Activated naive CD8-positive, alpha-beta T cell treated with anti-CD3 and anti-CD28 coated beads, Interleukin-2, amount 10 ng/mL, durations not matched to agents 7 days and 5 days (primary cell): ENCODE measurements around the gene VCPKMT. TPM values are rescaled to one million over a fixed set of nuclear protein-coding genes. Genes with fewer than 3 reads are reported as not detected.

Source experiments
- ATAC-seq: fragments of 150-1000 bp; cut with Tn5 transposase; one replicate; pipeline ENCODE4 v1.10.0; 2021; ENCODE audit warnings: low read depth, moderate library complexity
- POLR2A ChIA-PET: fragments of 350-600 bp; sonication (Branson Sonifier 250); formaldehyde crosslinking; loops from one replicate; lab custom pipeline; 2021; ENCODE audit warnings: antibody characterized with exemption; lab: Charles Lee
- DNase-seq: peaks from one replicate; pipeline ENCODE4 v3.0.0; 2021
- H3K27ac Mint-ChIP-seq: one replicate; pipeline ENCODE4 v1.8.0; 2022; ENCODE audit warnings: mild to moderate bottlenecking, mixed read lengths
- H3K27me3 Mint-ChIP-seq: one replicate; pipeline ENCODE4 v1.8.0; 2022; ENCODE audit warnings: mild to moderate bottlenecking, moderate library complexity, mixed read lengths
- H3K36me3 Mint-ChIP-seq: one replicate; pipeline ENCODE4 v1.8.0; 2021; ENCODE audit warnings: mild to moderate bottlenecking, mixed read lengths
- H3K4me1 Mint-ChIP-seq: one replicate; pipeline ENCODE4 v1.8.0; 2021; ENCODE audit warnings: mixed read lengths
- H3K4me3 Mint-ChIP-seq: one replicate; pipeline ENCODE4 v1.8.0; 2022; ENCODE audit warnings: mild to moderate bottlenecking, moderate library complexity, mixed read lengths
- H3K9me3 Mint-ChIP-seq: one replicate; pipeline ENCODE4 v1.8.0; 2021; ENCODE audit warnings: mixed read lengths
- total RNA-seq, 2 experiments: library from RNA; stranded (reverse); gene quantifications; one replicate each; pipeline ENCODE4 v1.2.3, GENCODE V29; 2021

VCPKMT gene
- total RNA-seq, 2 experiments from 2014 or later, result 12.9 to 14.9 TPM

DNA sequence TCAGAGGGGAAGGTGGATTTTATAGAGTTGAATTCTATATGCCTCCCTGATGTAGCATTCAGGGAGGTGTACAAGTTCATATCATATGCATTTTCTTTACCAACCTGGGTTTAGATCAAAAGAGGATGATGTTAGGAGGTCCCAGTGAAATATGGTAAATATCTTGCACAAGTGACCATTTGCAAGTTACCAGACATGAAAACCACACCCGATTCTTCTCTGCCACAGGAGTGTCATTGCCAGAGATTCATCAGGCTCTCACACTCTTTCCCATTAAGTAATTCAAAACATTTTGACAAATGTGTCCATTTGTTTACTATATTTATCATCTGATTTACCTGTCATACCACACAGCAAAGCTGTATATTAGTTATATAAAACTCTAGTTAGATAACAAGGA is 44.0 kb downstream of the VCPKMT start:
- peaks cover 2% of the 10 kb centered on the region for H3K9me3 Mint-ChIP-seq
- no peak for ATAC-seq

DNA sequence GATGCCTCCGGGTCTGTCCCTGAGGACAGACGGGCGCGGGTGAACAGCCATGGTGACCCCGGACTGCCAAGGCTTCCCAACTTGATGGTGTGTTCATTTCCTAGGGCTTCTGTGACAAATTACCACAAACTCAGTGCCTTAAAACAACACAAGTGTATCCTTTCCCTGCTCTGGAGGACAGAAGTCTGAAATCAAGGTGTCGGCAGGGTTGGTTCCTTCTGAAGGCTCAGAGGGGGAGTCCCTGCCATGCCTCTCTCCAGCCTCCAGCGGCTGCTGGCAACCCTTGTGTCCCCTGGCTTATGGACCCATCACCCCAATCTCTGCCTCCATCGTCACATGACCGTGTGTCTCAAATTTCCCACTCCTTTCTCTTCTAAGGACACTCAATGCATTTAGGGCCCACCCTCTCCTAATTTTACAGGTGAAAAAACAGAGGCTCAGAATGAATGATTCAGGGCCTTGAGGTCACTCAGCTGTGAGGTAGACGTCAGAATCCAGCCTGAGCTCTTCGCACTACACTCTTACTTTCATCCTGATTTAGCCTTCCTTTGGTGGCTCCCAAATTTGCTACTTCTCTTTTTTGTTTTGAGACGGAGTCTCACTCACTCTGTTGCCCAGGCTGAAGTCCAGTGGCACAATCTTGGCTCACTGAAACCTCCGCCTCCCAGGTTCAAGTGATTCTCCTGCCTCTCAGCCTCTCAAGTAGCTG is 45.4 kb downstream of the VCPKMT start:
- H3K27ac Mint-ChIP-seq, result no peak overlapping the region
- H3K4me1 Mint-ChIP-seq, result peaks cover 36% of the 10 kb centered on the region
- peaks cover 1% of the 10 kb centered on the region for H3K9me3 Mint-ChIP-seq
- no peak overlapping the region for H3K4me3 Mint-ChIP-seq
- POLR2A ChIA-PET, result interaction anchor here (0.9 to 4.1 kb wide), 3 partner anchors 11 to 26 kb away, joined by 3 to 39 read pairs (median 17); no protein-coding TSS in a partner anchor
- DNase-seq (no peak), ATAC-seq (no peak)
- H3K36me3 Mint-ChIP-seq, result peaks cover 40% of the 10 kb centered on the region
- no peaks in the 10 kb centered on the region for H3K27me3 Mint-ChIP-seq

More for the DNA sequence above, 44.0 kb downstream of the VCPKMT start:
- Mint-ChIP-seq H3K36me3 (peaks cover 38% of the 10 kb centered on the region), H3K27ac (peak overlapping the region; percentile 9), H3K4me1 (peaks cover 32% of the 10 kb centered on the region), H3K4me3 (no peak overlapping the region), H3K27me3 (no peaks in the 10 kb centered on the region)
- no peak for DNase-seq
- POLR2A ChIA-PET, result interaction anchor here (1.1 to 2.9 kb wide), 2 partner anchors 9 to 10 kb away, joined by 3 to 17 read pairs; no protein-coding TSS in a partner anchor

DNA sequence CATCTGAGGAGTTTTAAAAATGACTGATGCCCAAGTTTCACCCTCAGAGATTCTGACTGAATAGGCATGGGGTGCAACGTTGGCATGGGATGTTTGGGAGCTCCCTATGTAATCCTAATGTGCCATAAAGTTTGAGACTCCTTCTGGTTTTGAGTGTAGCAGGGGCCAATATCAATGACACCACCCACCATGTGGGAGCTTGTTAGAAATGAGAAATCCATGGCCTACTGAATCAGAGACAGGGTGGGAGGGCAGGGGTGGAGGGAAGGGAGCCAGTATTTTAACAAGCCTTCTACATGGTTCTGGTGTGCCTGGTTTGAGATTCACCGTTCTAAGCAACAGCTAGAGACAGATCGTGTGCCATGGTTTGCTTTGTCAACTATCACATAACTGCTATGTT is 46.1 kb downstream of the VCPKMT start:
- Mint-ChIP-seq H3K27ac (no peak overlapping the region), H3K4me1 (peaks cover 38% of the 10 kb centered on the region), H3K4me3 (no peak overlapping the region), H3K9me3 (peaks cover 1% of the 10 kb centered on the region), H3K27me3 (no peaks in the 10 kb centered on the region), H3K36me3 (peaks cover 37% of the 10 kb centered on the region)
- POLR2A ChIA-PET, result interaction anchor here (0.7 to 4.1 kb wide), 4 partner anchors 9 to 67 kb away, joined by 3 to 39 read pairs (median 4); no protein-coding TSS in a partner anchor
- no peak for DNase-seq
- no peak for ATAC-seq

DNA sequence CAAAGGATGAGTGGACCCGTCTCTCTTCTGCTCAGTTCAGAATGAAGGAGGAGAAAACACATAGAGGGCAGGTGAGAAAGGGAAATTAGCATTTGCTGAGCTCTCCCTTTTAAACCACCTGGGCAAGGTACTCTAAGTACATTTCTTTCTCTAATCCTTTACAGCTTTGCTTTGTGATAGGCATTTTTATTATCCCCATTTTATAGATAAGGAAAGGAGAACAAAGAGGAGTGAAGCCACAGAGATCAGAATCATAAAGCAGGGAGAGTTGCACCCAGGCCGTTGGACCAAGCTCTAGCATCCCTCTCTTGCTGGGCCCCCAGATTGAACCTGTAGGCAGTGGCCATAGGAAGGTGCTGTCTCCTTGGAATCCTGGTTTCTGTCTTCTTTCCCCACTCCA is 47.0 kb downstream of the VCPKMT start:
- Mint-ChIP-seq H3K4me3 (no peak overlapping the region), H3K4me1 (peaks cover 44% of the 10 kb centered on the region), H3K27ac (no peak overlapping the region), H3K9me3 (no peaks in the 10 kb centered on the region), H3K36me3 (peaks cover 33% of the 10 kb centered on the region), H3K27me3 (no peaks in the 10 kb centered on the region)
- DNase-seq (no peak), ATAC-seq (no peak)
- POLR2A ChIA-PET, result interaction anchor here (0.8 to 4.1 kb wide), 4 partner anchors 9 to 66 kb away, joined by 3 to 39 read pairs (median 3); no protein-coding TSS in a partner anchor

DNA sequence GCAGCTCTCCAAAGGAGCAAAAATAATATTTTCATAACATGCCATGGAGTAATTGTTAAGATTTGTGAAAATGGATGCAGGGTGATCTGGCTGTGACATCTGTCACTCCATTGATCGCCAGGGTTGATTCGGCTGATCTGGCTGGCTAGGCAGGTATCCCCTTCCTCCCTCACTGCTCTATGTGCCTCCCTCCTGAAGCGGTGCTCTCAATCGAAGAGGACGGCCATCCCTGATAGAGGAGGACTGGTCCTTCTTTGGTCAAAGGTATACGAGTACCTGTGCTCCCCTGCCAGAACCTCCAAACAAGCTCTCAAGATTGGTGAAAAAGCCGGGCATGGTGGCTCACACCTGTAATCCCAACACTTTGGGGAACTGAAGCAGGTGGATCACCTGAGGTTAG is 47.9 kb downstream of the VCPKMT start:
- Mint-ChIP-seq H3K27ac (no peak overlapping the region), H3K36me3 (peaks cover 32% of the 10 kb centered on the region), H3K27me3 (no peaks in the 10 kb centered on the region), H3K4me1 (peaks cover 52% of the 10 kb centered on the region), H3K4me3 (no peak overlapping the region), H3K9me3 (no peaks in the 10 kb centered on the region)
- ATAC-seq (no peak), DNase-seq (no peak)
- POLR2A ChIA-PET, result interaction anchor here (0.7 to 4.1 kb wide), 5 partner anchors 8 to 210 kb away, joined by 3 to 39 read pairs (median 3); no protein-coding TSS in a partner anchor

DNA sequence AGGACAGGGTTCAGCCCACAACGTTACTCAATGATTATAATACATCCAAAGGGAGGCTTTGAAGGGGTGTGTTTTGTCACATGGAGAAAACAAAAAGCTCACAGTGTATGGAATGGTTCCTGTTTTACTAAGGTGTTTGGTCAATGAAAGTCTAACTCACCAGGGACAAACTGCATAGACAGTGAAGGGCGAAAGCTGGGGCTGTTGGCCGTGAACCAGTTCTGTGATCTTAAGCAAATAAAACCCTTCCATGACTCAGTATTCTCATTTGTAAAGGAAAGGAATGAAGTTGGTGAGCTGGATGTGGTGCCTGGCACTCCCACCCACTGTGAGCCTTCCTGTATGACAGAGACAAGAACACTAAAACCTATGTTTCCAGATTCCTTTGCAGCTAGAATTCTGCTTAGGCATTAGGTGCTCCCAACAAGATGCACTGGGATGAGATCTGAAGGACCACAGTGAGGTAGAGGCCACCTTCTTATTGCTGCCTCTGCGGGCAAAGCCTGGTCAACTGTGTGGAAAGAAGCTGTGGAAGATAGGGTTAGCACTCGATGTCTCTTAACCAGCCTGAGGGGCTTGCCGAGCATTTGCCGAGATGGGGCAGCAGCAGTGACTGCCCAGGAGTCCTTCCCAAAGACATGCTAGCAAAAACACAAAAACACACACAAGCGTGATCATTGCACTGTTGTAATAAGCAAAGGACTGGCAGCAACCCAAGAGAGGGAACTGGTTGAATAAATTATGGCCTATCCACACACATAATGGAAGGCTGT is 48.5 kb downstream of the VCPKMT start:
- Mint-ChIP-seq H3K4me3 (no peak overlapping the region), H3K27ac (peak overlapping the region; percentile 62), H3K4me1 (peaks cover 54% of the 10 kb centered on the region), H3K9me3 (no peaks in the 10 kb centered on the region), H3K27me3 (no peaks in the 10 kb centered on the region), H3K36me3 (peaks cover 26% of the 10 kb centered on the region)
- DNase-seq (no peak), ATAC-seq (no peak)
- POLR2A ChIA-PET, result interaction anchor here (1.1 to 4.1 kb wide), 5 partner anchors 14 to 207 kb away, joined by 3 to 39 read pairs (median 3); no protein-coding TSS in a partner anchor

DNA sequence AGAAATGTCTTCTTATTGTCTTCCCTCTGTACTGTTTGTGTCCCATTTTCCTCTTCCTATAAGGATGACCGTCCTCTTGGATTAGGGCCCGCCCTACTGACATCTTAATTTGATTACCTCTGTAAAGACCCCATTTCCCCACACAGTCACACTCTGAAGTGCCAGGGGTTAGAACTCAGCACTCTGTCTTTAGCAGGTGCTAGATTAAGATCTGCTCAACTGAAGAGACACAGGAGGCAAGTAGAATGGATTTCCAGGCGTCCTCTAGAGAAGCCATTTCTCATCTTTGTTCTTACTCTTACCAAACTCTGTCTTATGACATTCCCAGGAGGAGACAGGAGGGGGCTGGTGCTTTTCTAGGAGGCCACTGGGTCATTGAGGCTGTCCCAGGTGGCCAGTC is 50.8 kb downstream of the VCPKMT start:
- H3K27ac Mint-ChIP-seq, result peak overlapping the region; percentile 100
- H3K27me3 Mint-ChIP-seq, result no peaks in the 10 kb centered on the region
- ATAC-seq (no peak), DNase-seq (no peak)
- H3K9me3 Mint-ChIP-seq, result no peaks in the 10 kb centered on the region
- H3K4me3 Mint-ChIP-seq, result peak overlapping the region; percentile 74
- H3K36me3 Mint-ChIP-seq, result peaks cover 26% of the 10 kb centered on the region
- POLR2A ChIA-PET, result no interaction called here
- peaks cover 67% of the 10 kb centered on the region for H3K4me1 Mint-ChIP-seq

DNA sequence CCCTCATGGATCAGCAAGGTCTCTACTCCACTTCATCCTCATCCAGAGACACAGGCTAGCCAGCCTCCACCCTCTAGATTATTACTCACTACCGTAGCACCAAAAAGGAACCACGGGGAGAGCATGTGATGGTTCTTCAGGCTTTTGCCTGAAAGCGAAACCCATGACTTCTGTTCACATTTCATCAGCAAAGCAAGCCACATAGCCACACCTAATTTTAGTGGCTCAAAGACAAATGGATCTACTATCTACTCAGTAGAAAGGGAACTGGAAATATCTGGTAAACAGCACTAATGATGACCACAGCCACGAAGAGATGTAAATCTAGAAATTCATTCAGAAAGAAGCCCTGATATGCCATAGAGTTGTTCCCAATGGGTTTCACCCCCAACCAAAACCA is 51.4 kb downstream of the VCPKMT start:
- POLR2A ChIA-PET, result interaction anchor here (0.9 to 8.0 kb wide), 14 partner anchors 17 to 203 kb away, joined by 3 to 239 read pairs (median 7); partner anchors contain the start of genes ARF6 and VCPKMT
- no peaks in the 10 kb centered on the region for H3K9me3 Mint-ChIP-seq
- H3K36me3 Mint-ChIP-seq, result peaks cover 27% of the 10 kb centered on the region
- peak overlapping the region; percentile 100 for H3K27ac Mint-ChIP-seq
- ATAC-seq (peak; percentile 63), DNase-seq (no peak)
- H3K4me3 Mint-ChIP-seq, result peak overlapping the region; percentile 68
- H3K27me3 Mint-ChIP-seq, result no peaks in the 10 kb centered on the region
- H3K4me1 Mint-ChIP-seq, result peaks cover 72% of the 10 kb centered on the region

DNA sequence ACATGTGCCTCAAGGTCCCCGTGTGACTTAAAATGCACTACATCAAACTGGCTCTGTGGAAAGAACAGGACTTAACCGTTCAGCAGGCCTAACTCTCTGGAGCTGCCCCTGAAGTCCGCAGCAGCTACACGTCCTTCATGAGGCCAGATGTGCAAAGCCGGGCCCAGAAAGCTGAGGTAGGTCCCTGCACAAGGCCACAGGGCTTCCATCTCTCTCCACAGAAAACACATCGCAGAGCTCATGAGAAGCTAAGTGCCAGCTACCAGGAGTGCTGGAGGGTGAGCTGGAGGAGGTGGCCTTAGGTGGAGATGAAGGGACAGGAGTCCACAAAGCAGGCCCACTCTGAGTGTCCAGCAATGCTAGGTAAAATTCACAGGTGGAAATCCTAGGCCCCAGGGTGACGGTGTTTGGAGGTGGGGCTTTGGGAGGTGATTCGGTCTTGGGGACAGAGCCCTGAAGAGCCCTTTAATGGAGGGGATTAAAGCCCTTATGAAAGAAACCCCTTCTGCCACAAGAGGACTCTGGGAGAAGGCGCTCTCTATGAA is 52.4 kb downstream of the VCPKMT start:
- H3K9me3 Mint-ChIP-seq, result no peaks in the 10 kb centered on the region
- POLR2A ChIA-PET, result interaction anchor here (0.6 to 8.0 kb wide), 20 partner anchors 17 to 202 kb away, joined by 3 to 239 read pairs (median 5); partner anchors contain the start of genes ARF6 and VCPKMT
- H3K4me1 Mint-ChIP-seq, result peaks cover 81% of the 10 kb centered on the region
- DNase-seq (no peak), ATAC-seq (no peak)
- H3K4me3 Mint-ChIP-seq, result peak overlapping the region; percentile 67
- H3K27ac Mint-ChIP-seq, result peak overlapping the region; percentile 100
- H3K36me3 Mint-ChIP-seq, result peaks cover 35% of the 10 kb centered on the region
- H3K27me3 Mint-ChIP-seq, result no peaks in the 10 kb centered on the region

DNA sequence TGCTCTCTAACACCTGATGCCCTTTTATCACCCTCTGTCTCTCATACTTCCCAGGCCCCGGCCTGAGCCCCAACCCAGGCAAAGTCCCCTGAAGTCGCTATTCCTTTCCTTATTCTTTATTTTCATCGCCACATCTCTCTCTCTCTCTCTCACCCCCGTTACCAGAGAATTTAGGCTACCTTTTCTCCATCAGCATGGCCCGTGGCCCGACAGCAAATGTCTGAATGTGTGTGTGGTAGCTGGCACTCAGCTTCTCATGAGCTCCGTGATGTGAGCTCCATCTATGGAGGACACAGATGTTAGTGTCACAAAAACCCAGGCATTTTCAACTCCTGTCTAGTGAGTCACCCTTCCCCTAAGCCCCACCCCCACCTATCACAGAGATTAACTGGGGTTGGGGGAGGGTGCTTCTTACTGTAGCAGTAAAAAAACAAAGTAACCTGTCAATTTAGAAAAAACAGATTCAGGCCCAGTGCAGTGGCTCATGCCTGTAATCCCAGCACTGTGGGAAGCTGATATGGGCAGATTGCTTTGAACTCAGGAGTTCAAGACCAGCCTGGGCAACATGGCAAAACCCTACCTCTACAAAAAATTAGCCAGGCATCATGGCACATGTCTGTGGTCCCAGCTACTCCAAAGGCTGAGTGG is 53.8 kb downstream of the VCPKMT start:
- Mint-ChIP-seq H3K27me3 (no peaks in the 10 kb centered on the region), H3K4me3 (peak overlapping the region; percentile 99), H3K4me1 (peaks cover 79% of the 10 kb centered on the region), H3K36me3 (peaks cover 29% of the 10 kb centered on the region), H3K27ac (peak overlapping the region; percentile 100), H3K9me3 (no peaks in the 10 kb centered on the region)
- DNase-seq, result peak; percentile 67
- peak; percentile 71 for ATAC-seq
- POLR2A ChIA-PET, result interaction anchor here (0.5 to 8.0 kb wide), 39 partner anchors 8 to 463 kb away, joined by 3 to 239 read pairs (median 6); partner anchors contain the start of genes ARF6, KLHDC2, LRR1 and NEMF

DNA sequence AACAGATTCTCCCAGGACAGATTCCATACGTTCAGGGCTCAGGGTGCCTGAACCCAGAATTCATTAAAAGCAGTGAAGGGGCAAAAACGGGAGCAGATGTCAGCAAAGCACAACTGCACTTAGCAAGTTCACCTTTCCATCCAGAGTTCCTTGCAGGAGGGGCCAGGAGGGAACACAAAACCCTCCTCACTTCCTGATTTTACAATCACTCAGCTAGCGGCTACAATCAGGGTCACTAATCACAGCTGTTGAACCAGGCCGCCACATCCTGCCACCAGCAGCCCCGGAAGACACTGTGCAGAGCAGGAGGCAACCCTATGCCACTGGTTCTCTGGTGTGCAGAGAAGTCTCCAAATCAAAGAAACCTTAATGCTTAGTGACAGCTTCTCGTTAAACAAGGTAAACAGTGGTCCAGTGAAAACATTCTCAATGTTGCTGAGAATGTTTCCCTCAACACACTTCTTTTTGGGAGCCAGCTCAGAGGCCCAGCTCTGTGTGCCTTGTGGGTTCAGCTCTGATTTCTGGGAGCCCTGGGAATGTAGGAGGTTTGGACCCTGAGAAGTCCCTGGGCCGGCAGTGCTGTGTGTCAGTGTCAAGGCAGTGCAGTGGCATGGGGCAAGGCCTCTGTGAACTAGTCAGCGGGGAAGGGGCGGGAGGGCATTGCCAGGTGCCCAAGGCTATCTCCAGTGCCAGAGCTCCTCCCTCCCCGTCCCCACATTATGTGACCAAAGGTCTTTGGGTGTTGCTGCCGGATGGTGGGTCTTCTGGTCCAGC is 54.5 kb downstream of the VCPKMT start:
- DNase-seq, result peak; percentile 80
- peak; percentile 66 for ATAC-seq
- Mint-ChIP-seq H3K27me3 (no peaks in the 10 kb centered on the region), H3K36me3 (peaks cover 25% of the 10 kb centered on the region), H3K4me1 (peaks cover 80% of the 10 kb centered on the region), H3K4me3 (peak overlapping the region; percentile 99), H3K27ac (peak overlapping the region; percentile 100), H3K9me3 (no peaks in the 10 kb centered on the region)
- POLR2A ChIA-PET, result interaction anchor here (0.5 to 8.0 kb wide), 41 partner anchors 8 to 463 kb away, joined by 3 to 239 read pairs (median 6); partner anchors contain the start of genes ARF6, KLHDC2, LRR1 and NEMF
